Gastroesophageal sphincter (tissue), 3 donors: ENCODE data around the gene IQGAP2.

Experiments used
- CTCF ChIP-seq, 4 experiments: fragments of 200-600 bp in 2 of 4; fragments of 450-650 bp in 2 of 4; sonication (generic) in 1 of 4; IDR thresholded peaks; one replicate each; pipeline ENCODE4 v1.5.1; 2017 to 2019; ENCODE audit warnings: antibody characterized with exemption in 4 of 4, mild to moderate bottlenecking in 2 of 4, moderate library complexity in 2 of 4
- EP300 ChIP-seq: sonication (generic); formaldehyde crosslinking; IDR thresholded peaks from one replicate; pipeline ENCODE4 v1.6.1; 2017; ENCODE audit warnings: antibody characterized with exemption, mild to moderate bottlenecking
- POLR2A ChIP-seq, 2 donors: fragments of 450-650 bp; IDR thresholded peaks; one replicate each; pipeline ENCODE4 v1.6.1; 2017; ENCODE audit warnings: antibody characterized with exemption in 2 of 2, mild to moderate bottlenecking in 2 of 2, moderate library complexity in 1 of 2
- POLR2AphosphoS5 ChIP-seq: sonication (generic); formaldehyde crosslinking; IDR thresholded peaks from one replicate; pipeline ENCODE4 v1.6.1; 2017; ENCODE audit warnings: antibody characterized with exemption

- no peak for TF ChIP-seq CTCF (IDR thresholded peaks at IDR 0.05)
- TF ChIP-seq POLR2A (IDR thresholded peaks at IDR 0.05): no peak
- TF ChIP-seq POLR2AphosphoS5: no peak
- TF ChIP-seq EP300: no peak
These were observed 293.2 kb downstream of the IQGAP2 start for GRCh38 chr5:76696251-76696650.
